Measurements from ENCODE around the gene PGLYRP2.

- TF ChIP-seq POLR2A (IDR thresholded peaks at IDR 0.05; ENCODE audit: extremely low read depth, insufficient read length) = no peak
- no peak for TF ChIP-seq CTCF (IDR thresholded peaks at IDR 0.05; ENCODE audit: low read depth, low read length)
Measured at GRCh38 chr19:15476325-15476724, 3.0 kb downstream of the PGLYRP2 start.
